ENCODE data around the gene SLA2.

DNA sequence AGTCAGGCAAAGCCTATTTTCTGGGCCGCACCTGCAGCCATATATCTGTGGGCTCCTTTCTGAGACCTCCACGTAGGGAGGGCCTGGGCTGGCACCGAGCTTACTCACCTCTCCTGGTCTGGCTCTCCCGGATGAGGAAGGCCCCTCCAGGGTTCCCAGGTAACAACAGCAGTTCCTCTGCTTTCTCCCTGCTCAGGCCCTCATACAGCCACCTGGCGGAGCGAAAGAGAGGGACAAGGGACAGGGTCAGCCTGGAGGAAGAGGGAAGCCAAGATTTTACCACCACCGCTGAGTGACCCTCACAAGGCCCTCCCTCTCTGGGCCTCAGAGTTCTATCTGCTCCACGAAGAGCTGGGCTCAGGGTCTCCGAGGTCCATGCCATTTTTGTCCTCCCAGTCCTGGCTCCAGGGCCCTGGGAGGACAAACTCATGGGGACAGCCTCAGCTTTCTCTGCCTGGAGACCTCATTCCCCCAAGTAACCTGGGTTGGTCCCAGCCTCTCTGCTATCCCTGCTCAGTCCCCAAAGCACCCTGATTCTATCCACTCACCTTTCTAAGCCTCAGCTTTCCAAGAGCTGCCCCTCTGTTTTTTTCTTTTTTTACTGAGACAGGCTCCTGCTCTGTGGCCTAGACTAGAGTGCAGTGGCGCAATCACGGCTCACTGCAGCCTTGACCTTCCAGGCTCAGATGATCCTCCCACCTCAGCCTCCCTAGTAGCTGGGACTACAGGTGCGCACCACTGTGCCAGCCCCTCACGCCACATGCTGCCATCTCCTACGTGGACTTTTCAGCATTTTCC lies 13.3 kb downstream of the SLA2 start:
- TF ChIP-seq, protein P1, sequence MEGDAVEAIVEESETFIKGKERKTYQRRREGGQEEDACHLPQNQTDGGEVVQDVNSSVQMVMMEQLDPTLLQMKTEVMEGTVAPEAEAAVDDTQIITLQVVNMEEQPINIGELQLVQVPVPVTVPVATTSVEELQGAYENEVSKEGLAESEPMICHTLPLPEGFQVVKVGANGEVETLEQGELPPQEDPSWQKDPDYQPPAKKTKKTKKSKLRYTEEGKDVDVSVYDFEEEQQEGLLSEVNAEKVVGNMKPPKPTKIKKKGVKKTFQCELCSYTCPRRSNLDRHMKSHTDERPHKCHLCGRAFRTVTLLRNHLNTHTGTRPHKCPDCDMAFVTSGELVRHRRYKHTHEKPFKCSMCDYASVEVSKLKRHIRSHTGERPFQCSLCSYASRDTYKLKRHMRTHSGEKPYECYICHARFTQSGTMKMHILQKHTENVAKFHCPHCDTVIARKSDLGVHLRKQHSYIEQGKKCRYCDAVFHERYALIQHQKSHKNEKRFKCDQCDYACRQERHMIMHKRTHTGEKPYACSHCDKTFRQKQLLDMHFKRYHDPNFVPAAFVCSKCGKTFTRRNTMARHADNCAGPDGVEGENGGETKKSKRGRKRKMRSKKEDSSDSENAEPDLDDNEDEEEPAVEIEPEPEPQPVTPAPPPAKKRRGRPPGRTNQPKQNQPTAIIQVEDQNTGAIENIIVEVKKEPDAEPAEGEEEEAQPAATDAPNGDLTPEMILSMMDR (IDR thresholded peaks at IDR 0.05) = no peak
- no peak for TF ChIP-seq POLR2A (IDR thresholded peaks at IDR 0.05)
